ENCODE results near the gene LIG3.

Gene LIG3

DNA sequence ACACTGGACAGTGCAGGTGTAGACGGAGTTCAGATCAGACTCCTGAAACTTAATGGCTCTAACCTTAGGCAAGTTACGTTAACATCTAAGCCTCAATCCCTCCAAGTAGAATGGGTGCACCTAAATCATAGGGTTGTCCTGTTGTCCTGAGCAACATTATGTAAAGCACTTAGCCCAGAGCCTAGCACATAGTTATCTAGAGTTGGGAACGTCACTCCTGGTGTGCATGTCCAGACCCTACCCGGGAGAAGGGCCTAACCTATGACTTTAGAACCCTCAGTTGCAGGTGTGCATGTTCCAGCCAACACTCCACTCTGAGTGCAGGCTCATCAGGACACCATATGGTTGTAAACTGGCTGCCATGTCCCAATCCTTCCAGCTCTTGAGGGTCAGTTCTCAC lies 26.0 kb downstream of the LIG3 start:
- no peaks in the 10 kb centered on the region for H3K27me3 ChIP-seq (ENCODE audit: insufficient read depth, poor library complexity, severe bottlenecking)
- H3K27ac ChIP-seq (replicated peaks) = no peak overlapping the region
- no peak for DNase-seq (ENCODE audit: low read depth in 1 of 2, low spot score in 1 of 2)
- TF ChIP-seq, protein P1, sequence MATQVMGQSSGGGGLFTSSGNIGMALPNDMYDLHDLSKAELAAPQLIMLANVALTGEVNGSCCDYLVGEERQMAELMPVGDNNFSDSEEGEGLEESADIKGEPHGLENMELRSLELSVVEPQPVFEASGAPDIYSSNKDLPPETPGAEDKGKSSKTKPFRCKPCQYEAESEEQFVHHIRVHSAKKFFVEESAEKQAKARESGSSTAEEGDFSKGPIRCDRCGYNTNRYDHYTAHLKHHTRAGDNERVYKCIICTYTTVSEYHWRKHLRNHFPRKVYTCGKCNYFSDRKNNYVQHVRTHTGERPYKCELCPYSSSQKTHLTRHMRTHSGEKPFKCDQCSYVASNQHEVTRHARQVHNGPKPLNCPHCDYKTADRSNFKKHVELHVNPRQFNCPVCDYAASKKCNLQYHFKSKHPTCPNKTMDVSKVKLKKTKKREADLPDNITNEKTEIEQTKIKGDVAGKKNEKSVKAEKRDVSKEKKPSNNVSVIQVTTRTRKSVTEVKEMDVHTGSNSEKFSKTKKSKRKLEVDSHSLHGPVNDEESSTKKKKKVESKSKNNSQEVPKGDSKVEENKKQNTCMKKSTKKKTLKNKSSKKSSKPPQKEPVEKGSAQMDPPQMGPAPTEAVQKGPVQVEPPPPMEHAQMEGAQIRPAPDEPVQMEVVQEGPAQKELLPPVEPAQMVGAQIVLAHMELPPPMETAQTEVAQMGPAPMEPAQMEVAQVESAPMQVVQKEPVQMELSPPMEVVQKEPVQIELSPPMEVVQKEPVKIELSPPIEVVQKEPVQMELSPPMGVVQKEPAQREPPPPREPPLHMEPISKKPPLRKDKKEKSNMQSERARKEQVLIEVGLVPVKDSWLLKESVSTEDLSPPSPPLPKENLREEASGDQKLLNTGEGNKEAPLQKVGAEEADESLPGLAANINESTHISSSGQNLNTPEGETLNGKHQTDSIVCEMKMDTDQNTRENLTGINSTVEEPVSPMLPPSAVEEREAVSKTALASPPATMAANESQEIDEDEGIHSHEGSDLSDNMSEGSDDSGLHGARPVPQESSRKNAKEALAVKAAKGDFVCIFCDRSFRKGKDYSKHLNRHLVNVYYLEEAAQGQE (IDR thresholded peaks at IDR 0.05; ENCODE audit: insufficient replicate concordance, low read depth) = no peak
- TF ChIP-seq POLR2AphosphoS5 (IDR thresholded peaks at IDR 0.05; ENCODE audit: low read depth) = 0 out of 2 replicates have a peak, but pooled peaks have one; percentile 12
- no peak for TF ChIP-seq GABPA (IDR thresholded peaks at IDR 0.05; ENCODE audit: low read depth)
- no peak overlapping the region for H3K4me3 ChIP-seq (replicated peaks; ENCODE audit: insufficient read depth, low read length)

DNA sequence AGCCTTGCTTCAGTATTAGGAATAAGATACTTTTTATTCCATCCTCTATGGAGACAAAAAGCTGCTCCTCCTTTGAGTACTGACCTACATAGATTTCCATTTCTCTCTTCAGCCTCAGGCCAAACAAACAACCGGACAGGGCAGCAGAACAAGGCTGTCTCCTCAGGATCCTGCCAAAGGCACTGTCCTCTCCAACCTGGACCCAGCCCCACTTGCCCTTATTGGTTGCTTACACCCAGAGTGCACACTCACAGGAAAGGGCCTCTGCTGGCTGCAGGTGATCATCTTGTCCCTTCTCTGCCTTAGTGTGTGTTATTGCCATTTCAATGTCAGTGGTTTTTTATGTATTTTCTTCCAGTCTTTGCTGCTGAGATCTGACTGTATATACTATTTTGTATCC lies 26.6 kb downstream of the LIG3 start:
- no peak overlapping the region for H3K4me3 ChIP-seq (replicated peaks; ENCODE audit: insufficient read depth, low read length)
- no peak overlapping the region for H3K27ac ChIP-seq (replicated peaks)
- TF ChIP-seq, protein P2, sequence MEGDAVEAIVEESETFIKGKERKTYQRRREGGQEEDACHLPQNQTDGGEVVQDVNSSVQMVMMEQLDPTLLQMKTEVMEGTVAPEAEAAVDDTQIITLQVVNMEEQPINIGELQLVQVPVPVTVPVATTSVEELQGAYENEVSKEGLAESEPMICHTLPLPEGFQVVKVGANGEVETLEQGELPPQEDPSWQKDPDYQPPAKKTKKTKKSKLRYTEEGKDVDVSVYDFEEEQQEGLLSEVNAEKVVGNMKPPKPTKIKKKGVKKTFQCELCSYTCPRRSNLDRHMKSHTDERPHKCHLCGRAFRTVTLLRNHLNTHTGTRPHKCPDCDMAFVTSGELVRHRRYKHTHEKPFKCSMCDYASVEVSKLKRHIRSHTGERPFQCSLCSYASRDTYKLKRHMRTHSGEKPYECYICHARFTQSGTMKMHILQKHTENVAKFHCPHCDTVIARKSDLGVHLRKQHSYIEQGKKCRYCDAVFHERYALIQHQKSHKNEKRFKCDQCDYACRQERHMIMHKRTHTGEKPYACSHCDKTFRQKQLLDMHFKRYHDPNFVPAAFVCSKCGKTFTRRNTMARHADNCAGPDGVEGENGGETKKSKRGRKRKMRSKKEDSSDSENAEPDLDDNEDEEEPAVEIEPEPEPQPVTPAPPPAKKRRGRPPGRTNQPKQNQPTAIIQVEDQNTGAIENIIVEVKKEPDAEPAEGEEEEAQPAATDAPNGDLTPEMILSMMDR (IDR thresholded peaks at IDR 0.05; ENCODE audit: insufficient read depth, low read length) = no peak
- no peak for TF ChIP-seq POLR2AphosphoS5 (IDR thresholded peaks at IDR 0.05; ENCODE audit: low read depth)
- no peak for TF ChIP-seq GABPA (IDR thresholded peaks at IDR 0.05; ENCODE audit: low read depth)
- TF ChIP-seq, protein P1 (IDR thresholded peaks at IDR 0.05; ENCODE audit: insufficient replicate concordance, low read depth) = no peak
- TF ChIP-seq SPI1 (IDR thresholded peaks at IDR 0.05; ENCODE audit: borderline replicate concordance, low read depth) = no peak
- no peak for DNase-seq (ENCODE audit: low read depth in 1 of 2, low spot score in 1 of 2)
- no peaks in the 10 kb centered on the region for H3K27me3 ChIP-seq (ENCODE audit: insufficient read depth, poor library complexity, severe bottlenecking)

DNA sequence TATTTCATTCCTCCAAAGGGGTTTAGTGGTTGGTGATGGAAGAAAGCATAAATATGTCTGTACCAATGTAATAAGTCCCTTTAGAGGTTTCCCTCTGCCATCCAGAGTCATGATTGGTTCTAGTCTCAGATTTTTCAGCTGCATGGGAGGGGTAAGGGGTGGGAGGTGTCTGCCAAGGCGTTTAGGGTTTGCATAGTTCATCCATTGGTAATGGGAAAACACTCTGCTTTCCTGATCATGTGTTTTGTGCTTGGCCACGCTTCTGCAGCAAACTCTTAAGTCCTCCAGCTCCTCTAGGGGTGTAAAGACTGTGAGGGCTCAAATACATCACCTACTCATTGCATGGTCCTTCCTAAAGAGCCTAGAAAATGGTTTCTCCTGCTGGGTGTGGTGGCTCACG lies 29.8 kb downstream of the LIG3 start:
- Histone ChIP-seq H3K4me3 (replicated peaks; ENCODE audit: insufficient read depth, low read length) (no peak overlapping the region), H3K27me3 (ENCODE audit: insufficient read depth, poor library complexity, severe bottlenecking) (no peaks in the 10 kb centered on the region), H3K27ac (replicated peaks) (no peak overlapping the region)
- no peak for DNase-seq (ENCODE audit: low read depth in 1 of 2, low spot score in 1 of 2)
- TF ChIP-seq, protein P1 (IDR thresholded peaks at IDR 0.05; ENCODE audit: insufficient replicate concordance, low read depth) = no peak
- TF ChIP-seq, protein P2 (IDR thresholded peaks at IDR 0.05; ENCODE audit: insufficient read depth, low read length) = no peak
- TF ChIP-seq POLR2AphosphoS5 (IDR thresholded peaks at IDR 0.05; ENCODE audit: low read depth) = no peak
- no peak for TF ChIP-seq SPI1 (IDR thresholded peaks at IDR 0.05; ENCODE audit: borderline replicate concordance, low read depth)
- no peak for TF ChIP-seq GABPA (IDR thresholded peaks at IDR 0.05; ENCODE audit: low read depth)
